Motor neuron (in vitro differentiated cells): ENCODE results near the gene TMEM187. TPM values are rescaled to one million over a fixed set of nuclear protein-coding genes. Genes with fewer than 3 reads are reported as not detected.

Source experiments
- ATAC-seq, 8 experiments: fragments of 200-7000 bp; cut with Tn5 transposase; replicated peaks in 6 of 8; 2 replicates each; pipeline ENCODE4 v1.8.0; 2021; ENCODE audit warnings: mild to moderate bottlenecking in 8 of 8, moderate library complexity in 8 of 8
- H3K27ac ChIP-seq, 2 donors: fragments of 250-450 bp; sonication (Bioruptor Pico); 2 replicates each; pipeline ENCODE4 v1.9.0; 2021; ENCODE audit warnings: antibody characterized with exemption in 2 of 2, mild to moderate bottlenecking in 2 of 2, moderate library complexity in 1 of 2
- H3K4me1 ChIP-seq, 2 donors: fragments of 250-450 bp; sonication (Bioruptor Pico); replicated peaks in 1 of 2; 2 replicates each; pipeline ENCODE4 v1.6.1; 2021; ENCODE audit warnings: antibody characterized with exemption in 2 of 2, mild to moderate bottlenecking in 2 of 2, moderate library complexity in 1 of 2
- H3K4me3 ChIP-seq, 5 donors: fragments of 250-450 bp; sonication (Bioruptor Pico); 2 replicates each; pipeline ENCODE4 v1.9.0; 2021; ENCODE audit warnings: antibody characterized with exemption in 5 of 5, mild to moderate bottlenecking in 5 of 5, moderate library complexity in 4 of 5
- WGBS, 10 experiments: fragments of 450-650 bp; shearing (Covaris generic); methylation state at CpG; one replicate each; pipeline ENCODE4 v1.0.0; 2022; 5-methylcytosine and 5-hydroxymethylcytosine counted together
- in situ Hi-C, 9 experiments: fragments of 400-800 bp; cut with MboI; loops; one replicate each; pipeline ENCODE4 v1.15.0; 2021; ENCODE audit warnings: low sequenced_read_pairs in 9 of 9, low pct_unique_long_range_greater_than_20kb in 2 of 9; ENCODE audit not compliant: unreplicated experiment in 9 of 9
- total RNA-seq, 8 experiments: library from RNA; unstranded; fragments of 300-600 nt; gene quantifications; 2 replicates each; pipeline versions ENCODE4 v1.2.3 to v1.2.4, GENCODE V29; 2022

TMEM187 gene
- total RNA-seq, 8 experiments from 2014 or later: 2.7 to 9.5 (median 4.7) TPM

DNA sequence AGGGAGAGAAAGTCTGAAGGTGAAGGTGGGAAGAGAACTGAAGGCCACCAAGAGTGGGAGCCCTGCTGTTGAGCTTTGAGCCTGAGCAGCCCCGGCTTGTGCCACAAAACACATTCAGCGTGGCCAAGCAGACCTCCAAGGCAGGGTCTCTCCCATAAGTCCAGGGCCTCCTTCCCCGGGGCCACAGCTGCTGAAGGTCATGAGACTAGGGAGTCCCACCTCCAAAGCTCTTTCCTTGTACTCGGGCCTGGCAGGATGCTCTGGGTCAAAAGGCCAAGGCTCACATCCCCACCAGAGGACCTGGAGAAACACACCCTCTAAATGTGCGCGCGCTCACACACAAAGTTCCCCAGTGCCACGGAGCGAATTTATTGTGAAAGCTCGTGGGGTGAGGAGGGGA is 43.0 kb upstream of the TMEM187 start:
- no peak for ATAC-seq
- WGBS, 10 experiments: 60% methylated on average over 1 of the region's 10 CpGs; no CpG with 5 or more reads in 9 of the 10 experiments
- no peak overlapping the region for H3K27ac ChIP-seq

DNA sequence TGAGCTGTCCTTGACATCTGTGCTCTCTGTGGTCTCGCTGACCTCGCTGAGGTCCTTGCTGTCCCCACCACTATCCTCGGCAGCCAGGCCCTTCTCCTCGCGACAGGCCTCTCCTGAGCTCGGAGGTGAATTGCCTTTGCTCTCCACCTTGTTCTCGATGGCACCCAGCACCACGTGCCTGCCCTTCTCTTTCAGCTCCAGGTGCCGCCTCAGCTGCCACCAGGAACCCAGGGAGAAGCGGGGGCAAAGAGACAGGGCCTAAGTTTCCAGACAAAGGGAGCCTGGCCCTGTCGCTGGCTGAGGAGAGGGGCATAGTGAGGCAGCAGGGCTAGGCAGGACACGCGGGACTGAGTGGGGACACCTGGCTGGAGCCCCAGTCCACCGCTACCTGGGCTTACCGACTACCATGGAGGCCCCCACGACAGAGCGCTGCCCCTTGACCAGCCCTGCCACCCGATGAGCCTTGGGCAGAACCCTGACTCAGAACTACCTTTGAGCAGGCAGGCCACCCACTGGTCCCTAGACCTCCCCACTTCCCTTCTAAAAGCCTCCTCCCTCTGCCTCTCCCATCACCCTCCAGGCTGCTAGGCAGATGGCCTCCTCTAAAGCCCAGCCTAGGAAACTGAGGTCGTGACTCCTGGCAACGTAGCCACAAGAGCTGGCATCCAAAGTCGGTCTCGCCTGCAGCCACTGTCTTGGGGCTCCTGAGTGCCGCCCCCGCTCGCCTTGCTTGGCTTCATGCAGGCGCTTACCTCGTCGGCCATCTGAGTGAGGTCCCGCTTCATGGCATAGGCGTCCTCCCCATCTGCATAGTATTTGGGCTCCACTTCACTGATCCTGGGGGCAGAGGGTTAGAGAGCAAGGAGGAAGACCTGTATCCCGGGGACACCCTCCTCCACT is 42.3 kb upstream of the TMEM187 start:
- Histone ChIP-seq H3K4me3 (no peak overlapping the region), H3K27ac (no peak overlapping the region), H3K4me1 (peaks cover 23 to 27% of the 10 kb centered on the region in 2 donors)
- in situ Hi-C loops: no loop called here
- 79% methylated on average over 2 of the region's 31 CpGs; no CpG with 5 or more reads in 9 of the 10 experiments for WGBS, 10 experiments
- no peak for ATAC-seq

More for the DNA sequence above, 43.0 kb upstream of the TMEM187 start:
- in situ Hi-C loops: no loop called here
- Histone ChIP-seq H3K4me3 (no peak overlapping the region), H3K4me1 (peaks cover 25 to 27% of the 10 kb centered on the region in 2 donors)

- H3K27ac ChIP-seq: no peak overlapping the region
- no peak overlapping the region for H3K4me3 ChIP-seq
- ATAC-seq: no peak
- H3K4me1 ChIP-seq: peaks cover 20 to 23% of the 10 kb centered on the region in 2 donors
- in situ Hi-C loops: no loop called here
- 80% methylated on average over 2 of the region's 8 CpGs; no CpG with 5 or more reads in 9 of the 10 experiments for WGBS, 10 experiments
Observed at GRCh38 chrX:153931151-153931550, 41.4 kb upstream of the TMEM187 start.

GRCh38 chrX:153931748-153932147 is 40.8 kb upstream of the TMEM187 start:
- H3K4me3 ChIP-seq: no peak overlapping the region
- ATAC-seq: no peak
- WGBS, 10 experiments: no CpG with 5 or more reads among the region's 13 CpGs
- H3K4me1 ChIP-seq: peaks cover 14 to 17% of the 10 kb centered on the region in 2 donors
- no peak overlapping the region for H3K27ac ChIP-seq
- in situ Hi-C loops: no loop called here

DNA sequence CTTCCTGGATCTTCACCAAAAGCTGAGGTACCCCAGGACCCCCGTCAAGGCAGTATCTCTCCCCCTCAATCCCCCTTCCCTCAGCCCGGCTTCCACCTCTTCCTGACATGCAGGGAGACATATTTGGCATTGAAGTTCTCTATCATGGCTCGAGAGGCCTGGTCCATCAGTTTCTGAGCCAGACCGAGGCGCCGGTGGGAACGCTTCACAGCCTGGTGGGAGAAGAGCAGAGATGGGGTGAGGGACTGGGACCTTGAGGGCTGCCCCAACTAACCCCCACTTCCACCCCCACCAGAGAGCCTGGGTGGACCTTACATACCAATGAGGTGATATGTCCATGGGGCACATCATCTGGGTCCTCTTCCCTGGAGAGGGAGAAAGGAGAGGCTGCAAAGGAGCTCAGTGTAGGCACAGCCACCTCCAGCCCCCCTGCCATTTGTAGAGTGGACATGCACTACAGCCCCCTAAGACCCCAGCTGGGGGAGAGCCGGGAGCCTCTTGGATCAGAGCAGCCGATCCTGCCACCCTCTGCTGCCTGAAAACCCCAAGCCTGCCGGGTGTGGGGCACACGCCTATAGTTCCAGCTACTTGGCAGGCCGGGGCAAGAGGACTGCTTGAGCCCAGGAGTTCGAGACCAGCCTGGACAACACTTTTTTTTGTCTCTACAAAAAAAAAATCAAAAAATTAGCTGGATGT is 40.2 kb upstream of the TMEM187 start:
- peaks cover 10 to 12% of the 10 kb centered on the region in 2 donors for H3K4me1 ChIP-seq
- no peak for ATAC-seq
- in situ Hi-C loops: no loop called here
- H3K27ac ChIP-seq: no peak overlapping the region
- WGBS, 10 experiments: 50% methylated on average over 3 of the region's 13 CpGs; no CpG with 5 or more reads in 9 of the 10 experiments
- no peak overlapping the region for H3K4me3 ChIP-seq

- peak overlapping the region; percentile 64 to 96 (median 88) for H3K4me3 ChIP-seq
- 0 to 25% (median 0%) methylated on average over 1 to 4 of the region's 7 CpGs; no CpG with 5 or more reads in 7 of the 10 experiments for WGBS, 10 experiments
- H3K27ac ChIP-seq: no peak overlapping the region
- ATAC-seq: no peak
- H3K4me1 ChIP-seq: peaks cover 10% of the 10 kb centered on the region in 2 donors
- in situ Hi-C loops: no loop called here
Observed at GRCh38 chrX:153933748-153934147, 38.8 kb upstream of the TMEM187 start.

DNA sequence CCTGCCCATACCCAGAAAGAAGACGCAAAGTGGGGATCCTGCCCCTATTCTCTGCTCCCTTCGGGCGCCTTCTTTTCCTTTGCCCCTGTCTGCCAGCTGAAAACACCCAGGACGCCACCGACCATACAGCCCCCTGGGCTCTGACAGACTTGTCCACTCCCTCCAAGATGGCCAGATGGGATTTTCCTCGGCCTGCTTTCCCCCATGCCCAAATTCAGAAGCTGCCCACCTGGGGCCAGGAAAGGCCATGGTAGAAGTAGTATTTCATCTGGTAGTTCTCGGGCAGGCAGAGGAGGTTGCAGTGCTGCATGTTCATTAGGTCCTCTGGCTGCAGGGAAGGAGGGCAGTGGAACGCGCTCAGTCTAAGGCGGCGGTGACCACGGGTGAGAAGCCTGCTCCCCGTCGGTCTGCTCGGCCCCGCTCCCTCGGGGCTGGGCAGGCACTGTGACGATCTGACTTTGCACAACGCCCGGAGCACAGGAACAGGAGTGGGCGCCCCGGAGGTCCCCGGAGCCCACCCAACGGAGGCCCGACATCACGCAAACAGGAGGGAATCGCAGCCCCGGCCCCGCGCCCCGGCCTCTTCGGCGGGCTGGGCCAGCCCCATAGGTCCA is 38.3 kb upstream of the TMEM187 start:
- ATAC-seq: peak; percentile 7 to 34 (median 22)
- H3K4me1 ChIP-seq: peaks cover 6 to 7% of the 10 kb centered on the region in 2 donors
- in situ Hi-C loops: no loop called here
- peak overlapping the region; percentile 64 to 96 (median 88) for H3K4me3 ChIP-seq
- WGBS, 10 experiments: 0 to 40% methylated on average over 2 of the region's 33 CpGs; no CpG with 5 or more reads in 8 of the 10 experiments
- H3K27ac ChIP-seq: peak overlapping the region; percentile 68 to 83

DNA sequence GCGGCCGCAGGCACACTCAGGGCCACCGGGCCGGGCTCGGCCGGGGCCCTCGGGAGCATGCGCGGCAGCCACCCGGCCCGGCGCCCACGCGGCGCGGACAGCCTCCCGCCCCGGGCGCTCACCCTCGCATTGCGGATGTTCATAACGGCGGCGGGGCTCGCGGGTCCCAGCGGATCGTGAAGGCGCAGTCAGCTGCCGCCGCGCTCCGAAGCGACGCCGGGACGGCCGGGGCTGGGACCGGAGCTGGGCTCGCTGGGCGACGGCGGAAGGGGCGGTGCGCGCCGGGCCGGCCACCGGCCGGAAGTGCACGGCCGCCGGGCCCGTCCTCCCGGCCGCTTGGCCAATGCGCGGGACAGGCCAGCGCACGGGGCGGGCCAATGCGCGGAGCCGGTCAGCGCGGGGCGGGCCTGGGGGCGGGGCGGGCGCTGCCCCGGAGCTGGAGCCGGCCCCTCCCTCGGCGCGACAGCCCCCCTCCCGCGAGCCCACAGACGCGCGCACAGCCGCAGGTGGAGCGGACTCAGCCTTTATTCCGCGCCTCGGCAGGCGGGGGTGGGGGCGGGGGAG is 37.7 kb upstream of the TMEM187 start, which contains the start of gene NAA10:
Gene NAA10 (minus strand): TSS at position 276 of the 564 bp plus-strand sequence. CDS start 133 bp downstream, at position 143.
- Histone ChIP-seq H3K4me1 (peaks cover 6 to 7% of the 10 kb centered on the region in 2 donors), H3K27ac (peak within 1 kb of the TSS; percentile 68 to 83), H3K4me3 (peak within 1 kb of the TSS; percentile 64 to 96 (median 88))
- in situ Hi-C loops: no loop called here
- no CpG with 5 or more reads among the region's 87 CpGs for WGBS, 10 experiments
- peak; percentile 89 to 98 (median 97) for ATAC-seq

- H3K4me1 ChIP-seq: peaks cover 6 to 7% of the 10 kb centered on the region in 2 donors
- 38 to 74% methylated on average over 4 to 9 of the region's 32 CpGs; no CpG with 5 or more reads in 8 of the 10 experiments for WGBS, 10 experiments
- ATAC-seq: peak in 2 of 8 experiments; percentile 2
- in situ Hi-C loops: no loop called here
- peak overlapping the region in 1 of 2 donors; percentile 53 for H3K27ac ChIP-seq
- H3K4me3 ChIP-seq: peak overlapping the region; percentile 64 to 96 (median 88)
Observed at GRCh38 chrX:153935326-153935851, 37.2 kb upstream of the TMEM187 start.

DNA sequence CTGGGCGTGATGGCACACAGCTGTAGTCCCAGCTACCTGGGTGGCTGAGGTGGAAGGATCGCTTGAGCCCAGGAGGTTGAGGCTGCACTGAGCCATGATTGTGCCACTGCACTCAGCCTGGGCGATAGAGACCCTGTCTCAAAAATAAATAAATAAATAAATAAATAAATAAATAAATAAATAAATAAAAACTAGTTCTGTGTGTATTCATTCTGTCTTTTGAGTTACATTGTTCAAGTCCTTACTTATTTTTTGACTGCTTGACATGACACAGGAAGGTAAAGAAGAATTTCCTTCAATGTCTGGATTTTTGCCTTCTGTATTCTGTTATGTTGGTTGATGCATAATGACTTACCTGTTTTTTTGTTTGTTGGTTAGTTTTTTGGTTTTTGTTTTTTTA is 35.5 kb upstream of the TMEM187 start:
- in situ Hi-C loops: no loop called here
- Histone ChIP-seq H3K27ac (no peak overlapping the region), H3K4me3 (no peak overlapping the region), H3K4me1 (peaks cover 6 to 7% of the 10 kb centered on the region in 2 donors)
- ATAC-seq: no peak
- WGBS, 10 experiments: 100% methylated on average over 1 to 3 of the region's 3 CpGs; no CpG with 5 or more reads in 8 of the 10 experiments

- no peak for ATAC-seq
- peaks cover 6 to 7% of the 10 kb centered on the region in 2 donors for H3K4me1 ChIP-seq
- in situ Hi-C loops: no loop called here
- no peak overlapping the region for H3K4me3 ChIP-seq
- 56 to 100% (median 86%) methylated on average over 1 to 4 of the region's 10 CpGs; no CpG with 5 or more reads in 3 of the 10 experiments for WGBS, 10 experiments
- H3K27ac ChIP-seq: no peak overlapping the region
Observed at GRCh38 chrX:153938226-153938786, 34.2 kb upstream of the TMEM187 start.

DNA sequence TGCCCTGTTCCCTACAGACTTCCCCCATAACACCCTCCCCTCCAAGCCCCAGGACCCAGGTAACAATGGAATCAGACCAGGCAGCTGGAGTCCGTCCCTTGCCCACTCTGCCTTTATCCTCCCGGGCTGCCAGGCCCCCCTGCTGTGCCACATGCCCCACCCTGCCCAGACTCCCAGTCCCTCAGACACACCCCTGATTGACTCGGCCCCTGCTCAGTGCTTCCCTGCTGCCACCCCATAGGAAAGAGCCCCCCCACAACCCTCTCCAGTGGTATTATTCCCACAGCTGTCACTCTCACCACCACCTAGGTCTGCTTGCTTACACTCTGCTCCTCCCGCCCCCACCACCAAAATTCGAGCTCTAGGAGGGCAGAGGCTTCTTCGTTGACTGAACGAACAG is 33.0 kb upstream of the TMEM187 start:
- Histone ChIP-seq H3K4me3 (no peak overlapping the region), H3K27ac (no peak overlapping the region), H3K4me1 (peaks cover 5 to 6% of the 10 kb centered on the region in 2 donors)
- WGBS, 10 experiments: no CpG with 5 or more reads among the region's 7 CpGs
- ATAC-seq: no peak
- in situ Hi-C loops: no loop called here
